ENCODE measurements around the gene DMD.

- TF ChIP-seq POLR2AphosphoS5 (IDR thresholded peaks at IDR 0.05; ENCODE audit: borderline replicate concordance, low read depth, low read length): no peak
- no peak for TF ChIP-seq EZH2 (IDR thresholded peaks at IDR 0.05)
Measured at GRCh38 chrX:33156152-33156726, 55.1 kb downstream of the DMD start.
